ENCODE measurements around the gene TSPAN31. TPM values are rescaled to one million over a fixed set of nuclear protein-coding genes. Genes with fewer than 3 reads are reported as not detected.

TSPAN31 gene
- total RNA-seq, 1 donor: 7.9 TPM

DNA sequence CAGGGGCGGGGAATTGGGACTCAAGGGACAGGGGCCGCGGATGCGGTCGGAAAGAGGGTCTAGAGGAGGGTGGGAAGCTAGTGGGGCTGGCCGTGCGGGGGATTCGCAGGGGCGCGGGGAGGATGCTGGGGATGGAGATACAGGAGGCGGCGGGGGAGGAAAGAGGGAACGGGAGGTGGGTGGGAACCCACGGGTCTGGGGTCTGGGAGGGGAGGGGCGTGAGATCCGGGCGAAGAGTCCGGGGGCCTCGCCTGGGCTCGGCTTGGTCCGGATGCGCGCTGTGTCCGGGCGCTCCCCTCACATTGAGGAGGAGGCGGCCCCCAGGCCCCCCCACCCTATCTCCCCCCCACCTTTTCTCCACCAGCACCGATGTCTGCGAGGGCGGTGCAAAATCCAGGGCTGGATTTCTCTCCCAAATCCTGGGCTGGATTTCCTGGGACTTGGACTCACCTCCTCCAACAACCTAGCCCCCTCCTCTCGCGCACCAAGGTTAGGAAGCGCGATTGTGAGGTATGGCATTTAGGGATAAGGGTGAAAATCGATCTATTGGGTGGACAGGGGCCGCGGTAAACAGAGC, 6.1 kb upstream of the TSPAN31 start, which contains the start of gene AGAP2:
TSS of gene AGAP2 (minus strand) at position 82 of the 577 bp plus-strand sequence. CDS start 496 bp downstream, outside the sequence.
- H3K4me3 ChIP-seq (ENCODE audit: low read length): no peak within 1 kb of the TSS
- H3K9me3 ChIP-seq (ENCODE audit: low read depth, low read length): no peaks in the 10 kb centered on the region
- H3K4me1 ChIP-seq (ENCODE audit: insufficient read depth, low read length): peaks cover 38% of the 10 kb centered on the region
- H3K27me3 ChIP-seq (ENCODE audit: insufficient read depth, low read length): no peaks in the 10 kb centered on the region

DNA sequence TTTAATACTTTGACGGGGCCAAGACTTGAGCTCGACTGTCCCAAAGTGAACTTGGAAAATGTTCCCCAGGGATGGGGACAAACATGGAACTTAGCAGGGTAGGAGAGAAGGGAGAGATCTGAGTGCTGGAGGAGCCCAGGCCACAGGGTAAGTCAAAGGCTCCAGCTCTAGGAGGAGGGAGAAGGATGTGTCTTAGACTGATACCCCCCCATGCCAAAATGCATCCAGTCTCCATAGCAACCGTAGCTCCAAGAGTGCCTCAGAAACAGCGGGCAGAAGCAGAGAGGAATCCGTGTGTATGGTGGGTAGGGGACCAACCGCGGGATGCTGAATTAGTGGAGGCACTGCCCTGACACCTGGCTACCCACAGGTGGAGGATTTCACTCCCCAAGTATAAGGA, 5.5 kb upstream of the TSPAN31 start:
- no peaks in the 10 kb centered on the region for H3K27me3 ChIP-seq (ENCODE audit: insufficient read depth, low read length)
- H3K9me3 ChIP-seq (ENCODE audit: low read depth, low read length): no peaks in the 10 kb centered on the region
- H3K4me1 ChIP-seq (ENCODE audit: insufficient read depth, low read length): peaks cover 44% of the 10 kb centered on the region
- no peak overlapping the region for H3K4me3 ChIP-seq (ENCODE audit: low read length)

DNA sequence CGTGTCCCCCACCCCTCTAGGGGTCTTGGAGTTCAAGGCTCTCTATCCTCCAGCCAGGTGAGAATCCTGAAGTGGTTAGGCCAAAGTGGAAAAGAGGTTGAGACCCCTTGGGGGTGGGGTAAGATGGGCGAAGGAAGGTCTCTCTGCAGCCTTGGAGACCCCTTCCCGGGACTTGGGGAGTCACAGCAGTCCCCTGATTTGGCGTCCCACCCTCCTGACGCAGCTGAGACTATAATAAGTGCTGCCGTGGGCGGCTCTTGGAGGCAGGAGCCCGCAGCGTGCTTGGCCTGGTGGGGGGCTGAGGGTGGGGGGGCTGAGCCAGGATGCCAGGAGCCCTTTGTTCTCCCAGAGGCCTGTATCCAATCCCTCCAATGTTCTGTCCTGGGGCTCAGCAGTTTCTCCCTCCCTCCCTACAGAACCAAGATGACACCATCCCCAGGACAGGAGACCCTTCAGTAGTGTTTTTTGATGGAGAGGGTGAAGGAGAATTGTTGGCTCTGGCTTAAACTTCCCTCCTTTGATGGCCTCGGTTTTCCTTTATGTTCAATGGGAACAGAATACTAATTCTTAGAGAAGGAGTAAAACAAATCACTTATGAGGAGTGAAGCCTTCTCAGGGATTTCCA, 4.8 kb upstream of the TSPAN31 start:
- Histone ChIP-seq H3K4me3 (ENCODE audit: low read length) (no peak overlapping the region), H3K4me1 (ENCODE audit: insufficient read depth, low read length) (peaks cover 45% of the 10 kb centered on the region), H3K9me3 (ENCODE audit: low read depth, low read length) (no peaks in the 10 kb centered on the region), H3K27me3 (ENCODE audit: insufficient read depth, low read length) (no peaks in the 10 kb centered on the region)

DNA sequence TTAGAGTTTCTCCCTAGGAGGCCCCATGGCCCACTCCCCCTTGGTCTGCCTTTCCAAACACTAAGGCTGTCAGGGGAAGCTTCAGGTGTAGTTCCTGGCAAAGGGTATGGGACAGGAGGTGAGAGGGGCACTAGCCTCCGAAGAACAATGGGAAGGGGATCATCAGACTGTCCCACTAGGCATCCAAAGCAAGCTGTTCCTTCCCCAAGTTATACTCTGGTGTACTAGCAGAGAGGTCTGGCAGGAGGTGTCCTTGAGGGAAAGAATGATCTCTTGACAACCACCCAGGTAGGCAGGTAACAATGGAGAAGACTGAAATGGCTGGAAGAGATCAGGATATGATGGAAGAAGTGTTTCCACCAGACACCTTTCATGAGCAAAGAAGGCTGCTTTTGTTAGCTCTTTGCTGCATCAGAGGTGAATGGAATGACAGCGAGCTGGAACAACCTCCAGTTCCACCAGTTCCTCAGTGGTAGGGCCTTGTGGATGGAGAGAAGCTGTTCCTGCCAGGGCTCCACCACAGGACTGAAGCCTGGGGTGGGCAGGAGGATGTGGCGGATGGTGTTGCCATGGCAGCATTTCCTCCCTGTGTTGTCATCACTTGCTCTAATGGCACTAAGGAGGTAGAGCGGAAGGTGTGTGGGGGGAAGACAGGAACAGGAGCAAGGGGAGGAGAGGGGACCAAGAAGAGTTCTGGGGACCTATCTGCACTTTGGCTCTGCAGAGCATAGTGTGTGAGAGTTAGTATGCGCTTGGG, 4.0 kb upstream of the TSPAN31 start:
- peaks cover 53% of the 10 kb centered on the region for H3K4me1 ChIP-seq (ENCODE audit: insufficient read depth, low read length)
- peak overlapping the region; percentile 59 for H3K4me3 ChIP-seq (ENCODE audit: low read length)
- no peaks in the 10 kb centered on the region for H3K9me3 ChIP-seq (ENCODE audit: low read depth, low read length)
- no peaks in the 10 kb centered on the region for H3K27me3 ChIP-seq (ENCODE audit: insufficient read depth, low read length)

DNA sequence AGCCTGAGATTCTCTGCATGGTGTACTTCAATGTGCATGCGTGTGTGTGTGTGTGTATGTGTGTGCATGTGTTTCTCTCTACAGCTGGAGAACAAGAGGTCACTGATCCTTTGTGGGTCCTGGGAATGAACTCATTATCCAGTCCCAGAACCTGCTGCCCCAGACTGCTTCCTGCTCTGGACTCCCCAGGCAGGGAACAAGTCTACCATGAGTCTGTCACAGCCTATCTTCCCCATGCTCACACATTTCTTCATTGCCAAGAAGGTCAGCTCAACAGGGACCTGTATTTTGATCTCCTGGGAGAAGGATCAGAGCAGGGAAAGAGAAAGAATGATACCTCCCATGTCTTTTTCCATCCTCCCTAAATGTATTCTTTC, 3.4 kb upstream of the TSPAN31 start:
- no peaks in the 10 kb centered on the region for H3K9me3 ChIP-seq (ENCODE audit: low read depth, low read length)
- H3K4me1 ChIP-seq (ENCODE audit: insufficient read depth, low read length): peaks cover 58% of the 10 kb centered on the region
- H3K27me3 ChIP-seq (ENCODE audit: insufficient read depth, low read length): no peaks in the 10 kb centered on the region
- H3K4me3 ChIP-seq (ENCODE audit: low read length): peak overlapping the region; percentile 59

DNA sequence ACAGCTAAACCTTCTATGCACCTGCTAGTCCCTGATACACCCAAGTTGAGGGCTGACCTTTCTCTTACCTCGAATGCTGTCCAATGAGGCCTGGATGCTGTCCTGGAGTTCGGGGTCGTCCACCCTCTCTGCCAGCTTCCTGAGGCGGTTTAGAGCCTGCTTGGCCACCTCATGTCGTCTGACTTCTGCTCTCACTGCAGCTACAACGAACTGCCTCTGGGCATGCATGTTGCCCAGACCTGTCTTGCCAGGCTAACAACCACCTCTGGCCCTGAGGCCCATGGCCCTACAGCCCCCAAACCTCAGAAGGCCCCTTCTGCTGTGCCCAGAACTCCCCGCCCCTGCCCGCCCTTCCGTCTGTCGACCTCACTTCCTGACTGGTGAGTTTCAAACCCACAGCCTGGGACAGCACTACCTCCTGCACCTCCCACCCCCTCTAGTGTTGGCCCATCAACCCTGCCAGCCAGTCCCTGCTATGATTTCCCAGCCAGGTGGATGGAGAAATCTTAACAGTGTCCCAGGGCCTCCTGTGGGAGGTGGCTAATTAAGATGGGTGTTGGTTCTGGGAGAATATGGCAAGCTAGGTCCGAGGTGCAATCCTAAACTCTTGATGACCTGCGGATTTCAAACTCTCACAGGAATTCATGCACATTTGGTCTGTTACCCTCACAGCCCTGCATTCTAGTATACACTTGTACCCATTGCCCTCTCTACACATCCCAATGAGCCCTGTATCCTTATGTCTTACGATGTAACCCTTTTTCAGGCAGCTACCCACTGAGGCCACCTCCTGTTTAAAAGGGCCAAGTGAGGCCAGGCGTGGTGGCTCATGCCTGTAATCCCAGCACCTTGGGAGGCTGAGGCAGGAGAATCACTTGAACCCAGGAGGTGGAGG, 2.7 kb upstream of the TSPAN31 start:
- H3K27me3 ChIP-seq (ENCODE audit: insufficient read depth, low read length): no peaks in the 10 kb centered on the region
- peak overlapping the region; percentile 59 for H3K4me3 ChIP-seq (ENCODE audit: low read length)
- peaks cover 58% of the 10 kb centered on the region for H3K4me1 ChIP-seq (ENCODE audit: insufficient read depth, low read length)
- H3K9me3 ChIP-seq (ENCODE audit: low read depth, low read length): no peaks in the 10 kb centered on the region

DNA sequence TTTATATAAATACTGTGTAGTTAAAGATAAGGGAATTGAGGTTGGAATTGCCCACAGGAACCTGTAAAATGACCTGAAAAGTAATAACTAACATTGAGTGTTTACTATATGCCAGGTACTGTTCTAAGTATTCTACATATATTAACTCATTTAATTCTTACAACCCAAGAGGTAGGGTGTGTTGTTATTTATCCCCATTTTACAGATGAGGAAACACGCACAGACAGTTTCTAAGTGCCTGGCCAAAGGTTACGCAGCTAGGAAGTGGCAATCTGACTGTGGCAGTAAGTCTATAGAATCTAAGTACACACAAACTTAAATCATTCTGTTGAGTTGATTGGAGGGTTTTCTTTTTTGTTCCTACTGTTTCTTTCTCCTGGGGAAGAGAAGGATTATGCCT, 1.1 kb upstream of the TSPAN31 start:
- Histone ChIP-seq H3K9me3 (ENCODE audit: low read depth, low read length) (no peaks in the 10 kb centered on the region), H3K4me3 (ENCODE audit: low read length) (no peak overlapping the region), H3K4me1 (ENCODE audit: insufficient read depth, low read length) (peaks cover 58% of the 10 kb centered on the region), H3K27me3 (ENCODE audit: insufficient read depth, low read length) (no peaks in the 10 kb centered on the region)

DNA sequence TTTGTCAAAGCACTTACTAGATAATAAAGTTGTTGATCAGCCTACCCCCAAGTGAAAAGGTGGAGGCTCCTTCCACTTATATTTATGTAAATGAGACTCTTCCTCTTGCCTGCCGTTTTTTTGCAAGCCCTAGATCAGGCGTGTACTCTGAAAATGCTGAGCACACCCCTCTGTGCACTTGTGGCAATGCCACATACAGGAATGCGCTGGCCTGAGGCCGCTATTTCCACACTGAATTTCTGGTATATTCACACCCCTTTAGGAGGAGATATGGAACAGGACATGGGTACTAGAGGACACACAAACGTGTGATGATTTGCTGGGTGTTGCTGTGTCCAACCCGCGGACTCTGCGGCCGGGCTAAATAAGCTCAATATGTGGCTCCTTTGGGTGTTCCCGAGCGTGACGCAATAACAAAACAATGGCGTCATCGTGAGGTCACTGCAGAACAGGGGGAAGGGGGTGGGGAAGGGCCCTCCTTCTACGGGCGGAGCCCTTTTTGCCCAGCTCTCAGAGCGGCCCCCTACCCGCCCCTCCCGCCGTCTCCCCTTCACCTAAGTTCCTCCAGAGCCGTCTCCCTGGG, 554 bp upstream of the TSPAN31 start:
- peaks cover 54% of the 10 kb centered on the region for H3K4me1 ChIP-seq (ENCODE audit: insufficient read depth, low read length)
- H3K4me3 ChIP-seq (ENCODE audit: low read length): peak overlapping the region; percentile 78
- H3K9me3 ChIP-seq (ENCODE audit: low read depth, low read length): no peaks in the 10 kb centered on the region
- H3K27me3 ChIP-seq (ENCODE audit: insufficient read depth, low read length): no peaks in the 10 kb centered on the region

DNA sequence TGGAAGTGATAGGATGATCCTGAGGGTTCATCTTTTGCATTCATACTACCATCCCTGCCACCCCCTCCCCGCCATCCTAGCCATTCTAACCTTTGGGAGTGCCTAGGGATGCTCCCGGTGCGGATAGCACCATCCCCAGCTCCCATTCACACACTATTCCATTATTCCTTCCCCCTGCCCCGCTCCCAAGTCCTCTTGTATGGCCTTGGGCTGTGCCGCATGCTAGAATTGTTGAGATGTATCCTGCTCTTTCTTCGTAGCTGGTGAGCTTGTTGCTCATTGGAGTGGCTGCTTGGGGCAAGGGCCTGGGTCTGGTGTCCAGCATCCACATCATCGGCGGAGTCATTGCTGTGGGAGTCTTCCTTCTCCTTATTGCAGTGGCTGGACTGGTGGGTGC, 644 bp downstream of the TSPAN31 start:
- H3K9me3 ChIP-seq (ENCODE audit: low read depth, low read length): no peaks in the 10 kb centered on the region
- H3K4me1 ChIP-seq (ENCODE audit: insufficient read depth, low read length): peaks cover 42% of the 10 kb centered on the region
- no peaks in the 10 kb centered on the region for H3K27me3 ChIP-seq (ENCODE audit: insufficient read depth, low read length)
- peak overlapping the region; percentile 78 for H3K4me3 ChIP-seq (ENCODE audit: low read length)

DNA sequence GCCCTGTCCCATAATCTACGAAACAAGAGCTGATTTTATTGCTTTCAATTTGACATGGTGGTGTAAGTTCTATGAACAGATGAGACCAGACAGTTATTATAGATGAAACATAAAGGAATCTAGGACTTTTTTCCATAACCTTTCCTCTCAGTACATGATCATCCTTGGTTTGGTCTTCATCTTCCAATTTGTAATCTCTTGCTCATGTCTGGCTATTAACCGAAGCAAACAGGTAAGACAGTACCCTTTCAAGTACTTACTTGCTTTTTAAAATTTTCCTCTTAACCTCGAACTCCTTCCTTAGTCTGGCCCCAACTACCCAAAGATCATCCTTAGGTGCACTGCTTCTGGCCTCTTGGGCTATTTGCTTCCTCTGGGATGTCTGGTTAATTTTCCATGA, 1.2 kb downstream of the TSPAN31 start:
- H3K4me1 ChIP-seq (ENCODE audit: insufficient read depth, low read length): peaks cover 42% of the 10 kb centered on the region
- no peaks in the 10 kb centered on the region for H3K27me3 ChIP-seq (ENCODE audit: insufficient read depth, low read length)
- H3K9me3 ChIP-seq (ENCODE audit: low read depth, low read length): no peaks in the 10 kb centered on the region
- H3K4me3 ChIP-seq (ENCODE audit: low read length): no peak overlapping the region

DNA sequence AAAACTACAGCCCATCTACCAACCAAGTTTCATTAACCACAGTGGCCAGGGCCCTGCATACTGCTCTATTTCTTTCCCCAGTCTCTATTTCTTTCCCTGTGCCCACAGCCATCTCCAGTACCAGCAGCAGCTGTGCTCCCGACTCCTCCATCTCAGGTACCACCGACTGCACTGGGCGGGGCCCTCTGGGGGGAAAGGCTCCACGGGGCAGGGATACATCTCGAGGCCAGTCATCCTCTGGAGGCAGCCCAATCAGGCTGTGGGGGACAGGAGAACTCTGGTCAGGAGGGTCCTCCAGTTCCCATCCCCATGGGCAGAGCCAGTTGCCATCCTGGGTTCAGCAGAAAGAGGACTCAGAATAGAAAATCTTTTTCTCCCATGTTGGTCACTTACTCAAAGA, 4.2 kb downstream of the TSPAN31 start:
- H3K4me3 ChIP-seq (ENCODE audit: low read length): no peak overlapping the region
- no peaks in the 10 kb centered on the region for H3K27me3 ChIP-seq (ENCODE audit: insufficient read depth, low read length)
- no peaks in the 10 kb centered on the region for H3K9me3 ChIP-seq (ENCODE audit: low read depth, low read length)
- H3K4me1 ChIP-seq (ENCODE audit: insufficient read depth, low read length): peaks cover 50% of the 10 kb centered on the region

DNA sequence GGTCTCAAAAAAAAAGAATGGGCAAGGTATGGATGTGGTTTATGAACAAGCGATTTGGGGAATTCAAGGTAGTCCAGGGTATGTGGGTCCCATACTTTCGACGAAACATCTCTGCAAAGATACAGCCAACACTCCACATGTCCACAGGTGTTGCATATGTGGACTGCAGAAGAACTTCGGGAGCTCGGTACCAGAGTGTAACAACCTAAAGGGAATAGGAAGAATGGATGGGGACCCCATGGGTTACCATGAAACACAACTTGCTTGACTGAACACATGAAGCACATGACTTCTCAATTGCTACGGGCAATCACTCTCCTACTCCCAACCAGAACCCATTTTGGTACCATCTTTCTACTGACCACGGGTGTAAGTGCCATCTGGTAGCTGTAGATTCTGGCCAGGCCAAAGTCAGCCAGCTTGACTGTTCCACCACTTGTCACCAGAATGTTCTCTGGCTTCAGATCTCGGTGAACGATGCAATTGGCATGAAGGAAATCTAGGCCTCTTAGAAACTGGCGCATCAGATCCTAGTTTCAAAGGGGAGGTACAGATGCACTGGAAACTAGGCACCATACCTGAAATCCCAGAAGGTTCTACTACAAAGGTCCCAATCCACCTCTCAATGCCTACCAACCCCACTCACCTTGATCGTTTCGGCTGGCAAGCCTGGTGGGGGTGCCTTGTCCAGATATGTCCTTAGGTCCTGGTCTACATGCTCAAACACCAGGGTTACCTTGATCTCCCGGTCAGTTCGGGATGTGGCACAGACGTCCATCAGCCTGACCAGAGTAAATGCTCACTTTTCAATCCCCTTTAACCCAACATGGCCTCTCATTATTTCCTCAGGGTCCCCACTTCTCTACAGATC, 6.0 kb downstream of the TSPAN31 start:
- H3K4me1 ChIP-seq (ENCODE audit: insufficient read depth, low read length): peaks cover 46% of the 10 kb centered on the region
- H3K4me3 ChIP-seq (ENCODE audit: low read length): peak overlapping the region; percentile 72

DNA sequence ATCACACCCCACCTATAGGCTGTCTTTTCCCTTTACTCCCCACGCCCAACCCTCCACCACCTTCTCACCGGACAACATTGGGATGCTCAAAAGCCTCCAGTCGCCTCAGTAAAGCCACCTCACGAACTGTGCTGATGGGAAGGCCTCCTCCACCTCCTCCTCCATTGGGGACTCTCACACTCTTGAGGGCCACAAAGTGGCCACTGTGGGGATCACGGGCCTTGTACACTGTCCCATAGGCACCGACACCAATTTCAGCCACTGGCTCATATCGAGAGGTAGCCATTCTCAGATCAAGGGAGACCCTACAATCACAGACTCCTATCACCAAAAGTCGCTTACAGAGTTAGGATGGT, 6.6 kb downstream of the TSPAN31 start:
- Histone ChIP-seq H3K27me3 (ENCODE audit: insufficient read depth, low read length) (no peaks in the 10 kb centered on the region), H3K4me3 (ENCODE audit: low read length) (peak overlapping the region; percentile 72), H3K9me3 (ENCODE audit: low read depth, low read length) (no peaks in the 10 kb centered on the region), H3K4me1 (ENCODE audit: insufficient read depth, low read length) (peaks cover 47% of the 10 kb centered on the region)

More for the DNA sequence above, 6.0 kb downstream of the TSPAN31 start:
- Histone ChIP-seq H3K9me3 (ENCODE audit: low read depth, low read length) (no peaks in the 10 kb centered on the region), H3K27me3 (ENCODE audit: insufficient read depth, low read length) (no peaks in the 10 kb centered on the region)

All from mononuclear cell (primary cell).